HG02623 (cell line): ENCODE measurements around the gene MMP24.
"Not testable (repeated sequence)": the region's sequence is repeated elsewhere in the genome, so short reads cannot be mapped to it uniquely, and the experiment has no call there.

Experiments
- ATAC-seq: cut with Tn5 transposase; IDR thresholded peaks from one replicate; pipeline ENCODE4 v1.9.1; 2021; ENCODE audit warnings: moderate library complexity; ENCODE audit not compliant: unreplicated experiment

MMP24 gene

DNA sequence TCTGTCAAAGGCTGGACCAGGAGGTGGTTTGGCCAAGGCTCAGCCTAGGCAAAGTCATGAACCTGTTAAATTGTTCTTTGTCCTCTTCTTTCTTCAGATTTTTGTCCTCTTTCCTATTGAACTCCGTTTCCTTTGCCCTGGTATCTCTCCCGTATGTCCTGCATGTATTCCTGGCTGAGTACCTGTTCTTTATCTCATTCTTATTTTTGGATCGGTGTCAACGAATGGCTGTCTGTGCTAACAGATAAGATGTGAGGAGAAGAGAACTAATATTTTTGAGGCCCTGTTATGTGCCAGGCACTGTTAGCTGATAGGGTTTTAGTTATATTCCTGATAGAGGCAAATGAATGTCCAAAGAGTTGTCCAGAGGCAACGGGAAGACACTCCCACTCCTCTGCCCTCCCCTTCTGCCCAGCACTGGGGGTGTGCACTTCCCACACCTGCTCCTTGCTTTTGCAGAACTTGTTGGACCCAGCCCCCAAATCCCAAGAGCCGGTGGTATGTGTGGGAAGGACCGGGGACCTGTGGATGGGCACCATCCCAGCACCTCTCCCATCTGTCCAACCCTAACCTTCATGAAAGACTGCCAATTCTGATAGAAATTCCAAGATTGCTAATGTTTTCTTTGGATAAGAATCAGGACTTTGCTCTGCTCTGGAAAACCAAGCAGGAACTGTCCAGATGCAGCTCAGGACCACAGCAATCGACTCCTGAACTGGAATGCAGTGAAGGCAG, 30.9 kb downstream of the MMP24 start:
- ATAC-seq: no peak

- no peak for ATAC-seq
Measured at GRCh38 chr20:35260426-35260825, 33.9 kb downstream of the MMP24 start.

GRCh38 chr20:35262321-35262720, 35.8 kb downstream of the MMP24 start:
- ATAC-seq: not testable (repeated sequence)

GRCh38 chr20:35262731-35263531, 36.4 kb downstream of the MMP24 start:
- not testable (repeated sequence) for ATAC-seq

GRCh38 chr20:35263532-35264341, 37.2 kb downstream of the MMP24 start:
- no peak for ATAC-seq

GRCh38 chr20:35264755-35265154, 38.3 kb downstream of the MMP24 start:
- no peak for ATAC-seq

GRCh38 chr20:35267092-35267491, 40.6 kb downstream of the MMP24 start:
- ATAC-seq: no peak

- ATAC-seq: no peak
Measured at GRCh38 chr20:35269055-35269781, 42.7 kb downstream of the MMP24 start.

- no peak for ATAC-seq
Measured at GRCh38 chr20:35270021-35270902, 43.8 kb downstream of the MMP24 start.

DNA sequence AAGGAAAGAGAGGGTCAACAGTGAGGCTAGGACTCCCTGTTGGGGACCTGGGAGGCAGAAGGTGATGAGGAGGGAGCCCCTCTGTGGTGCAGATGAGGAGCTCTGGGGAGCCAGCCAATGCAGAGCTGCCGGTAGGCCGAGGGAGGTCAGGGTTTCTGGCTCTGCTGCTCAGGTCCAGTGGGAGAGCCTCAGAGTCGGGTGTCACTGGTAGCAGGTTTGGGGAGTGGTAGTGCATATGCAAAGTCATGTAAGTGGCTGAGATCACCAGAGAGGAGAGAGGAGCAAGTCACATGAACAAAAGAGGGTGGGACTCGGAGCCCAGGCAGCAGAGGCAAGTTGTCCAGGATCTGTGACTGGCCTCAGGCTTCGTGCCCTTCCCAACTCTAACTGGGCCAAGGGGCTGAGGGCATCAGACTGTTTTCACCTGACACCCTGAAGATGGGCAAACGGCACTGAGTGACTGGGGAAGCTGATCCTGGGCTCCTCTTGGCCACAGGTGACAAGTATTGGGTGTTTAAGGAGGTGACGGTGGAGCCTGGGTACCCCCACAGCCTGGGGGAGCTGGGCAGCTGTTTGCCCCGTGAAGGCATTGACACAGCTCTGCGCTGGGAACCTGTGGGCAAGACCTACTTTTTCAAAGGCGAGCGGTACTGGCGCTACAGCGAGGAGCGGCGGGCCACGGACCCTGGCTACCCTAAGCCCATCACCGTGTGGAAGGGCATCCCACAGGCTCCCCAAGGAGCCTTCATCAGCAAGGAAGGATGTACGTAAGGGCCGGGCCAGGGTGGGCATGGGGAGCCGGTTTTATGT, 44.8 kb downstream of the MMP24 start:
- ATAC-seq: no peak

- ATAC-seq: no peak
Measured at GRCh38 chr20:35271904-35272303, 45.4 kb downstream of the MMP24 start.

DNA sequence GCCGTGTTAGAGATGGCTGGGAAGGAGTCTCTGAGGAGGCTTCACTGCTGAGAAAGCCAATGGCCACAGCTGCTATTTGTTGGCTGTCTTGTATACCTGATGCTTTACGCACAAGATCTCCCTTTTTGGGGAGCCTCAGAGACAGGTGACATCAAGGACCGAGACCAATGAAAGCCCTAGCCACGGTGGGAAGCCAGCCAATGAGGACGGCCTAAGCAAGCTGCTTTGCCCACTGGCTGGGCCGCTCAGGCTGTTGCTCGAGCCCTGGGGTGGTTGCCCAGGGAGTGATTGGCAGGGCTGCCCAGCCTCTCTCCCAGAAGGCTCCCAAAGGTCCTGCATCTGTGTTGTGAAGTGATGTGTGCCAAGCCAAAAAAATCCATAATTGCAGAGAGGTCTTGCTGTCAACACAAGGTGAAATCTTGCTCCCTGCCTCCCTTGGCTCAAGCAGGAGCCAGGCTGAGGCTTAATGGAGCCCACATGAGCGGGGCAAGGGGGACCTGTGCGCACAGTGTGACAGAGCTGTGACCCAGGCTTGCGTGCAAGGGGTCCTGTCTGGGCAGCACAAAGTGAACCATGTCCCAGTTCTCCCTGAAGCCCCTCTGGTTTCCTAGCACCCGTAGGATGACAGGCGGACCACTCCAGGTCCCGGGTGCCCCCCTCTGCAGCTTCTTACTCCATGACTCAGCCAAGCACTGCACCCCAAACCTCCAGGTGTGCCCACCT, 47.1 kb downstream of the MMP24 start:
- ATAC-seq: no peak

- no peak for ATAC-seq
Measured at GRCh38 chr20:35274172-35275092, 47.9 kb downstream of the MMP24 start.

GRCh38 chr20:35275741-35276251, 49.3 kb downstream of the MMP24 start:
- ATAC-seq: no peak

DNA sequence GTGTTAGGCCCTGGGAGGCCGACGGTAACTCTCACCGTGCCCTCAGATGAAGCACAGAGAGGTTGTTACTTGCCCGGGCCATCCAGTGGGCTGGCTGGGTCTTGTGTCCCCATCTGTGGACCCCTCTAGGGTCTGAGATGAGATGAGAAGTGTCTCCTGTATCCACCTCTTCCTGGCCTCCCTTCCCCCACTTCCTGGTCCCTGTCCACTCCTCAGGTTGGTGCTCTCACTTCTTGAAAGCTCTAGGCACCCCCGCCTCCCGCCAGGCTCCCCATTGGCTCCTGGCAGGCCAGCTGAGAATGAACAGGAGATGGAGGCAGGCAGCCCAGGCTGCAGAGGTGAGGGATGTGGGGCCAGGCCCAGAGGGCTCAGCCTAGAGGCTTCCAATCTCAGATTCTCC, 49.9 kb downstream of the MMP24 start:
- ATAC-seq: no peak

- ATAC-seq: no peak
Measured at GRCh38 chr20:35277127-35277526, 50.6 kb downstream of the MMP24 start.
